H1 (cell line): ENCODE results near the gene APOBEC3G. TPM values are rescaled to one million over a fixed set of nuclear protein-coding genes. Genes with fewer than 3 reads are reported as not detected.
"Not testable (repeated sequence)": the region's sequence is repeated elsewhere in the genome, so short reads cannot be mapped to it uniquely, and the experiment has no call there.

Experiments
- CTCF ChIA-PET: fragments of 300-600 bp; sonication (Branson Sonifier 250); formaldehyde crosslinking; loops from one replicate; lab custom pipeline; 2021; ENCODE audit not compliant: partially characterized antibody; lab: Charles Lee
- POLR2A ChIA-PET: fragments of 300-600 bp; sonication (Branson Sonifier 250); formaldehyde crosslinking; loops from one replicate; lab custom pipeline; 2021; ENCODE audit warnings: inconsistent platforms; ENCODE audit not compliant: partially characterized antibody; lab: Charles Lee
- DNase-seq, 2 experiments: peaks; one replicate each; pipeline versions ENCODE4 v3.0.0 to v3.0.0-alpha.2; 2010 to 2022; ENCODE audit warnings: low spot score in 2 of 2, low read depth in 1 of 2, mixed read lengths in 1 of 2
- FAIRE-seq: peaks from 2 replicates; lab custom pipeline; 2011; peaks lifted over from hg19 to GRCh38; lab: Jason Lieb, UNC
- H2AFZ ChIP-seq: 2 replicates; pipeline ENCODE4 v1.8.1; 2012; ENCODE audit warnings: low read length, inconsistent platforms
- H2AK5ac ChIP-seq: 2 replicates; pipeline ENCODE4 v1.6.1; 2013; ENCODE audit warnings: low read depth, low read length
- H2BK120ac ChIP-seq: replicated peaks from 2 replicates; pipeline ENCODE3; 2013; ENCODE audit warnings: low read depth, low read length, inconsistent platforms
- H2BK12ac ChIP-seq: 2 replicates; pipeline ENCODE4 v1.6.1; 2013; ENCODE audit warnings: low read depth, low read length
- H2BK15ac ChIP-seq: 2 replicates; pipeline ENCODE4 v1.6.1; 2013; ENCODE audit warnings: low read length
- H2BK20ac ChIP-seq: 2 replicates; pipeline ENCODE4 v1.6.1; 2013; ENCODE audit warnings: low read length
- H2BK5ac ChIP-seq: 2 replicates; pipeline ENCODE4 v1.6.1; 2013; ENCODE audit warnings: low read depth, low read length
- H3K14ac ChIP-seq: 2 replicates; pipeline ENCODE4 v1.6.1; 2013; ENCODE audit warnings: inconsistent platforms; ENCODE audit not compliant: insufficient read length
- H3K18ac ChIP-seq: 2 replicates; pipeline ENCODE4 v1.6.1; 2013; ENCODE audit warnings: low read length; ENCODE audit errors: extremely low read depth
- H3K23ac ChIP-seq: 2 replicates; pipeline ENCODE4 v1.6.1; 2013; ENCODE audit warnings: inconsistent platforms; ENCODE audit not compliant: insufficient read length
- H3K23me2 ChIP-seq: 2 replicates; pipeline ENCODE4 v1.6.1; 2013; ENCODE audit warnings: low read depth, low read length
- H3K27ac ChIP-seq: 2 replicates; pipeline ENCODE4 v1.6.1; 2011; ENCODE audit warnings: low read depth, low read length, inconsistent platforms
- H3K27me3 ChIP-seq, 4 experiments: replicated peaks in 1 of 4; 1 replicate in 1 of 4; 2 replicates in 3 of 4; pipeline versions ENCODE4 v1.6.1 to v1.8.1; 2011 to 2013; ENCODE audit warnings: low read length in 3 of 4, mild to moderate bottlenecking in 3 of 4, inconsistent platforms in 2 of 4, mixed read lengths in 2 of 4, moderate library complexity in 1 of 4; ENCODE audit not compliant: control insufficient read depth in 3 of 4, insufficient read depth in 3 of 4; ENCODE audit errors: extremely low read depth in 1 of 4
- H3K36me3 ChIP-seq, 4 experiments: 2 replicates each; pipeline versions ENCODE4 v1.6.1 to v1.8.1; 2011 to 2013; ENCODE audit warnings: mild to moderate bottlenecking in 4 of 4, low read length in 3 of 4, moderate library complexity in 2 of 4, control low read depth in 1 of 4, inconsistent platforms in 1 of 4; ENCODE audit not compliant: insufficient read depth in 4 of 4, control insufficient read depth in 2 of 4
- H3K4ac ChIP-seq: replicated peaks from 2 replicates; pipeline ENCODE3; 2013; ENCODE audit warnings: low read length, low read depth, mixed read lengths, inconsistent platforms; ENCODE audit not compliant: insufficient read length
- H3K4me1 ChIP-seq, 4 experiments: replicated peaks in 1 of 4; 1 replicate in 1 of 4; 2 replicates in 3 of 4; pipeline versions ENCODE4 v1.6.1 to v1.8.1; 2011 to 2013; ENCODE audit warnings: low read length in 3 of 4, inconsistent platforms in 2 of 4, mixed read lengths in 1 of 4; ENCODE audit not compliant: insufficient read depth in 4 of 4, control insufficient read depth in 3 of 4
- H3K4me2 ChIP-seq, 2 experiments: 2 replicates each; pipeline versions ENCODE4 v1.6.1 to v1.8.1; 2011 to 2013; ENCODE audit warnings: low read depth in 2 of 2, low read length in 2 of 2, control low read depth in 1 of 2, inconsistent platforms in 1 of 2, mild to moderate bottlenecking in 1 of 2; ENCODE audit not compliant: insufficient read depth in 1 of 2
- H3K4me3 ChIP-seq, 4 experiments: fragments of 200-600, 300-600 bp in 1 of 4; sonication (generic), shearing (Covaris generic), sonication (Bioruptor Twin) in 1 of 4; 2 replicates each; pipeline versions ENCODE4 v1.5.1 to v1.8.1; 2011 to 2016; ENCODE audit warnings: low read length in 4 of 4, low read depth in 3 of 4, control low read depth in 2 of 4, inconsistent platforms in 2 of 4, mild to moderate bottlenecking in 2 of 4, mixed read lengths in 1 of 4, moderate library complexity in 1 of 4; ENCODE audit not compliant: insufficient read depth in 2 of 4; ENCODE audit errors: extremely low read depth in 1 of 4
- H3K56ac ChIP-seq: replicated peaks from 2 replicates; pipeline ENCODE3; 2013; ENCODE audit warnings: low read depth, mild to moderate bottlenecking, mixed read lengths, low read length, inconsistent platforms; ENCODE audit not compliant: insufficient read length
- H3K79me1 ChIP-seq: 2 replicates; pipeline ENCODE4 v1.6.1; 2013; ENCODE audit warnings: low read depth, low read length, control low read depth
- H3K79me2 ChIP-seq, 2 experiments: 2 replicates each; pipeline versions ENCODE4 v1.6.1 to v1.8.1; 2012 to 2013; ENCODE audit warnings: low read length in 2 of 2, mild to moderate bottlenecking in 2 of 2, inconsistent platforms in 1 of 2; ENCODE audit not compliant: insufficient read depth in 2 of 2, control insufficient read depth in 1 of 2
- H3K9ac ChIP-seq, 4 experiments: replicated peaks in 1 of 4; 1 replicate in 1 of 4; 2 replicates in 3 of 4; pipeline versions ENCODE4 v1.6.1 to v1.8.1; 2011 to 2013; ENCODE audit warnings: low read depth in 3 of 4, low read length in 3 of 4, control low read depth in 2 of 4, mild to moderate bottlenecking in 2 of 4, moderate library complexity in 2 of 4, inconsistent platforms in 1 of 4; ENCODE audit errors: extremely low read depth in 1 of 4
- H3K9me3 ChIP-seq, 2 experiments: 2 replicates each; pipeline versions ENCODE4 v1.6.1 to v1.8.1; 2012 to 2013; ENCODE audit warnings: mild to moderate bottlenecking in 2 of 2, moderate library complexity in 2 of 2, control low read depth in 1 of 2, inconsistent platforms in 1 of 2, low read depth in 1 of 2, low read length in 1 of 2, mixed read lengths in 1 of 2; ENCODE audit not compliant: insufficient read depth in 2 of 2
- H4K20me1 ChIP-seq, 2 experiments: replicated peaks in 1 of 2; 2 replicates each; pipeline versions ENCODE3 to v1.8.1; 2011 to 2013; ENCODE audit warnings: inconsistent platforms in 2 of 2, low read length in 2 of 2, mild to moderate bottlenecking in 1 of 2; ENCODE audit not compliant: insufficient read depth in 2 of 2, control insufficient read depth in 1 of 2
- H4K5ac ChIP-seq: 2 replicates; pipeline ENCODE4 v1.6.1; 2013; ENCODE audit warnings: low read length, low read depth, mixed read lengths, inconsistent platforms; ENCODE audit not compliant: insufficient read length
- H4K8ac ChIP-seq: 2 replicates; pipeline ENCODE4 v1.8.0; 2013; ENCODE audit warnings: mild to moderate bottlenecking, moderate library complexity, low read length, inconsistent platforms; ENCODE audit not compliant: insufficient read depth; ENCODE audit errors: extremely low read depth
- H4K91ac ChIP-seq: replicated peaks from 2 replicates; pipeline ENCODE3; 2013; ENCODE audit warnings: low read length, mixed read lengths, inconsistent platforms; ENCODE audit not compliant: insufficient read length
- WGBS, 2 experiments: shearing (Covaris generic) in 1 of 2; methylation state at CpG; one replicate each; pipeline versions ENCODE4 v1.1.6 to v1.1.7; 2013 to 2015; ENCODE audit warnings: low lambda C conversion rate in 2 of 2, mixed read lengths in 2 of 2, inconsistent platforms in 1 of 2, low coverage in 1 of 2, missing lambda C conversion rate in 1 of 2; ENCODE audit not compliant: insufficient replicate concordance in 2 of 2, insufficient coverage in 1 of 2, insufficient read length in 1 of 2; ENCODE audit errors: extremely low coverage in 1 of 2, missing lambda C conversion rate in 1 of 2; 5-methylcytosine and 5-hydroxymethylcytosine counted together
- polyA plus RNA-seq, 7 experiments: library from polyadenylated mRNA; depleted of rRNA in 3 of 7; stranded (reverse) in 5 of 7; unstranded in 2 of 7; fragments of >200 nt in 5 of 7; fragments of 200-250 nt in 2 of 7; gene quantifications; 1 replicate in 5 of 7; 2 replicates in 1 of 7; 4 replicates in 1 of 7; pipeline versions ENCODE4 v1.2.1 to v1.2.3, GENCODE V29; 2011 to 2013; ENCODE audit warnings: missing spikeins in 2 of 7, mixed read lengths in 2 of 7
- total RNA-seq: library from RNA; stranded (reverse); fragmentation: NEBNext Ultra II Directional; extraction: Animal tissue kit (Norgen Biotek cat#: 25700); gene quantifications from 2 replicates; pipeline ENCODE4 v1.2.1, GENCODE V29; 2021

APOBEC3G gene
- total and polyA plus RNA-seq, 2 of the 8 experiments (the other 6 are each of a cell fraction or from before 2014, with no cell fraction given), result 1.7 to 2.0 TPM

DNA sequence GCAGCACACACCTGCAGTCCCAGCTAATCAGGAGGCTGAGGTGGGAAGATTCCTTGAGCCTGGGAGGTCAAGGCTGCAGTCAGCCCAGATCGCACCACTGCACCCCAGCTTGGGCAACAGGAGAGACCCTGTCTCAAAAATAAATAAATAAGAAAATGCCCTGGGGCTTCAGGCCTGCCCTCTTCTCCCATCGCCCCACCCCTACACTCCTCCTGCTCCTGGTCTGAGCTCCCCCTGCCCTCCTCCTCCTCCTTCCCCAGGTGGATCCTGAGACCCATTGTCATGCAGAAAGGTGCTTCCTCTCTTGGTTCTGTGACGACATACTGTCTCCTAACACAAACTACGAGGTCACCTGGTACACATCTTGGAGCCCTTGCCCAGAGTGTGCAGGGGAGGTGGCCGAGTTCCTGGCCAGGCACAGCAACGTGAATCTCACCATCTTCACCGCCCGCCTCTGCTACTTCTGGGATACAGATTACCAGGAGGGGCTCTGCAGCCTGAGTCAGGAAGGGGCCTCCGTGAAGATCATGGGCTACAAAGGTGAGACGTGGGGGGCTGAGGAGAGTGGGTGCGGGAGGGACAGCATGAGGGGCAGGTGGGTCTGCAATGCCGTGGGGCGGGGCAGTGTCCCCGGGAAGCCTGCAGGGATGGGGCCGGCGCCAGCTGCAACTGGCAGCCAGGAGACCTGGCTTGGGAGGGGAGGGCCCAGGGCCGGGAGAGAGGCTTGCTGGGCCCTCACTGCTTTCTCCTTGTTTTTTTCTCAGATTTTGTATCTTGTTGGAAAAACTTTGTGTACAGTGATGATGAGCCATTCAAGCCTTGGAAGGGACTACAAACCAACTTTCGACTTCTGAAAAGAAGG is 45.4 kb upstream of the APOBEC3G start:
- H3K23me2 ChIP-seq, H2BK120ac ChIP-seq, H4K20me1 ChIP-seq, H3K9me3 ChIP-seq, H3K14ac ChIP-seq, H3K79me2 ChIP-seq, H2BK15ac ChIP-seq, H3K36me3 ChIP-seq, DNase-seq, H3K4ac ChIP-seq, H3K23ac ChIP-seq, H3K27me3 ChIP-seq, H2AFZ ChIP-seq, H4K5ac ChIP-seq, H3K79me1 ChIP-seq, H3K56ac ChIP-seq: not testable (repeated sequence)
- Histone ChIP-seq H2BK12ac (peak overlapping the region; percentile 11; the same call in 1 of the 2 replicates), H3K4me2 (peak overlapping the region; percentile 46 to 55), H4K8ac (peak overlapping the region; percentile 75), H2AK5ac (peak overlapping the region; percentile 75; the same call in 1 of the 2 replicates), H3K4me3 (peak overlapping the region in 3 of 4 experiments; percentile 3 to 47 (median 4); a peak in 5 of 8 replicates), H3K27ac (peak overlapping the region; percentile 65; the same call in 1 of the 2 replicates), H2BK20ac (peak overlapping the region; percentile 21; the same call in 1 of the 2 replicates), H4K91ac (peak overlapping the region; percentile 85), H2BK5ac (peak overlapping the region; percentile 85; the same call in 1 of the 2 replicates), H3K18ac (peak overlapping the region; percentile 71), H3K4me1 (peaks cover 5 to 21% (median 11%) of the 10 kb centered on the region in 4 experiments), H3K9ac (peak overlapping the region in 1 of 4 experiments; percentile 19; a peak in 2 of 7 replicates)
- peak; percentile 94 for FAIRE-seq
- POLR2A ChIA-PET, result interaction anchor here (1.1 to 2.3 kb wide), 4 partner anchors 14 to 93 kb away, joined by 3 to 6 read pairs (median 3); no protein-coding TSS in a partner anchor
- 40% methylated on average over 10 of the region's 18 CpGs; no CpG with 5 or more reads in 1 of the 2 experiments for WGBS, 2 experiments
- CTCF ChIA-PET, result interaction anchor here (0.6 to 1.2 kb wide), 4 partner anchors 28 to 162 kb away, joined by 3 to 5 read pairs (median 4); no protein-coding TSS in a partner anchor
